Measurements from ENCODE around the gene NHP2. TPM values are rescaled to one million over a fixed set of nuclear protein-coding genes. Genes with fewer than 3 reads are reported as not detected.

NHP2 gene
- total and polyA plus RNA-seq, 9 of the 15 experiments (the other 6 are each of a cell fraction or from before 2014, with no cell fraction given), result 52.8 to 622 (median 144) TPM

- TF ChIP-seq, protein P1, sequence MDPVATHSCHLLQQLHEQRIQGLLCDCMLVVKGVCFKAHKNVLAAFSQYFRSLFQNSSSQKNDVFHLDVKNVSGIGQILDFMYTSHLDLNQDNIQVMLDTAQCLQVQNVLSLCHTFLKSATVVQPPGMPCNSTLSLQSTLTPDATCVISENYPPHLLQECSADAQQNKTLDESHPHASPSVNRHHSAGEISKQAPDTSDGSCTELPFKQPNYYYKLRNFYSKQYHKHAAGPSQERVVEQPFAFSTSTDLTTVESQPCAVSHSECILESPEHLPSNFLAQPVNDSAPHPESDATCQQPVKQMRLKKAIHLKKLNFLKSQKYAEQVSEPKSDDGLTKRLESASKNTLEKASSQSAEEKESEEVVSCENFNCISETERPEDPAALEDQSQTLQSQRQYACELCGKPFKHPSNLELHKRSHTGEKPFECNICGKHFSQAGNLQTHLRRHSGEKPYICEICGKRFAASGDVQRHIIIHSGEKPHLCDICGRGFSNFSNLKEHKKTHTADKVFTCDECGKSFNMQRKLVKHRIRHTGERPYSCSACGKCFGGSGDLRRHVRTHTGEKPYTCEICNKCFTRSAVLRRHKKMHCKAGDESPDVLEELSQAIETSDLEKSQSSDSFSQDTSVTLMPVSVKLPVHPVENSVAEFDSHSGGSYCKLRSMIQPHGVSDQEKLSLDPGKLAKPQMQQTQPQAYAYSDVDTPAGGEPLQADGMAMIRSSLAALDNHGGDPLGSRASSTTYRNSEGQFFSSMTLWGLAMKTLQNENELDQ (CRISPR knock-in tag; IDR thresholded peaks at IDR 0.05; ENCODE audit: borderline replicate concordance), result no peak
- TF ChIP-seq, protein P2, sequence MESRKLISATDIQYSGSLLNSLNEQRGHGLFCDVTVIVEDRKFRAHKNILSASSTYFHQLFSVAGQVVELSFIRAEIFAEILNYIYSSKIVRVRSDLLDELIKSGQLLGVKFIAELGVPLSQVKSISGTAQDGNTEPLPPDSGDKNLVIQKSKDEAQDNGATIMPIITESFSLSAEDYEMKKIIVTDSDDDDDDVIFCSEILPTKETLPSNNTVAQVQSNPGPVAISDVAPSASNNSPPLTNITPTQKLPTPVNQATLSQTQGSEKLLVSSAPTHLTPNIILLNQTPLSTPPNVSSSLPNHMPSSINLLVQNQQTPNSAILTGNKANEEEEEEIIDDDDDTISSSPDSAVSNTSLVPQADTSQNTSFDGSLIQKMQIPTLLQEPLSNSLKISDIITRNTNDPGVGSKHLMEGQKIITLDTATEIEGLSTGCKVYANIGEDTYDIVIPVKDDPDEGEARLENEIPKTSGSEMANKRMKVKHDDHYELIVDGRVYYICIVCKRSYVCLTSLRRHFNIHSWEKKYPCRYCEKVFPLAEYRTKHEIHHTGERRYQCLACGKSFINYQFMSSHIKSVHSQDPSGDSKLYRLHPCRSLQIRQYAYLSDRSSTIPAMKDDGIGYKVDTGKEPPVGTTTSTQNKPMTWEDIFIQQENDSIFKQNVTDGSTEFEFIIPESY (CRISPR knock-in tag; IDR thresholded peaks at IDR 0.05), result peak; percentile 54; the same call in 1 of the 2 replicates
- TF ChIP-seq EWSR1 (IDR thresholded peaks at IDR 0.05; ENCODE audit: borderline replicate concordance, low read depth, partially characterized antibody) (peak; percentile 75), TRIM28 (IDR thresholded peaks at IDR 0.05) (no peak), ZNF24 (IDR thresholded peaks at IDR 0.05) (no peak), CEBPZ (IDR thresholded peaks at IDR 0.05; ENCODE audit: borderline replicate concordance, low read depth, low read length) (no peak)
These were observed 2.5 kb downstream of the NHP2 start (continued) for GRCh38 chr5:178150977-178151734.

All from K562 (cell line).